ENCODE data around the gene KIF12.
"Not testable (repeated sequence)": the region's sequence is repeated elsewhere in the genome, so short reads cannot be mapped to it uniquely, and the experiment has no call there.

DNA sequence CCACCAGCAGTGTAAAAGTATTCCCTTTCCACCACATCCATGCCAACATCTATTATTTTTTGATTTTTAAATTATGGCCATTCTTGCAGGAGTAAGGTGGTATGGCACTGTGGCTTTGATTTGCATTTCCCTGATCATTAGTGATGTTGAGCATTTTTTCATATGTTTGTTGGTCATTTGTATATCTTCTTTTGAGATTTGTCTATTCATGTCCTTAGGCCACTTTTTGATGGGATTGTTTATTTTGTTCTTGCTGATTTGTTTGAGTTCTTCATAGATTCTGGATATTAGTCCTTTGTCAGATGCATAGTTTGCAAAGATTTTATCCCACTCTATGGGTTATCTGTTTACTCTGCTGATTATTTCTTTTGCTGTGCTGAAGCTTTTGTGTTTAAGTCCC lies 55.4 kb downstream of the KIF12 start:
- TF ChIP-seq, protein P1, sequence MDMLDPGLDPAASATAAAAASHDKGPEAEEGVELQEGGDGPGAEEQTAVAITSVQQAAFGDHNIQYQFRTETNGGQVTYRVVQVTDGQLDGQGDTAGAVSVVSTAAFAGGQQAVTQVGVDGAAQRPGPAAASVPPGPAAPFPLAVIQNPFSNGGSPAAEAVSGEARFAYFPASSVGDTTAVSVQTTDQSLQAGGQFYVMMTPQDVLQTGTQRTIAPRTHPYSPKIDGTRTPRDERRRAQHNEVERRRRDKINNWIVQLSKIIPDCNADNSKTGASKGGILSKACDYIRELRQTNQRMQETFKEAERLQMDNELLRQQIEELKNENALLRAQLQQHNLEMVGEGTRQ (IDR thresholded peaks at IDR 0.05; ENCODE audit: low read length): not testable (repeated sequence)
- not testable (repeated sequence) for TF ChIP-seq POLR2AphosphoS5 (IDR thresholded peaks at IDR 0.05; ENCODE audit: low read depth, low read length); POLR2A (IDR thresholded peaks at IDR 0.05; ENCODE audit: control extremely low read depth in 1 of 2, low read depth in 2 of 2, low read length in 2 of 2); JUN (IDR thresholded peaks at IDR 0.05; ENCODE audit: low read depth, low read length); CHD2 (IDR thresholded peaks at IDR 0.05; ENCODE audit: low read length); EZH2 (IDR thresholded peaks at IDR 0.05; ENCODE audit: low read depth, low read length, severe bottlenecking); CREB1 (IDR thresholded peaks at IDR 0.05); SAP30 (IDR thresholded peaks at IDR 0.05; ENCODE audit: insufficient read depth, insufficient replicate concordance, low read length); RAD21 (IDR thresholded peaks at IDR 0.05 in 1 of 2, conservative IDR thresholded peaks at IDR 0.05 in 1 of 2; ENCODE audit: low read depth in 2 of 2, low read length in 2 of 2); FOSL1 (IDR thresholded peaks at IDR 0.05; ENCODE audit: insufficient read depth, low read depth, low read length); BCL11A (IDR thresholded peaks at IDR 0.05; ENCODE audit: low read depth in 2 of 2, low read length in 2 of 2); BRCA1 (IDR thresholded peaks at IDR 0.05; ENCODE audit: low read depth, low read length)
- TF ChIP-seq, protein P2, sequence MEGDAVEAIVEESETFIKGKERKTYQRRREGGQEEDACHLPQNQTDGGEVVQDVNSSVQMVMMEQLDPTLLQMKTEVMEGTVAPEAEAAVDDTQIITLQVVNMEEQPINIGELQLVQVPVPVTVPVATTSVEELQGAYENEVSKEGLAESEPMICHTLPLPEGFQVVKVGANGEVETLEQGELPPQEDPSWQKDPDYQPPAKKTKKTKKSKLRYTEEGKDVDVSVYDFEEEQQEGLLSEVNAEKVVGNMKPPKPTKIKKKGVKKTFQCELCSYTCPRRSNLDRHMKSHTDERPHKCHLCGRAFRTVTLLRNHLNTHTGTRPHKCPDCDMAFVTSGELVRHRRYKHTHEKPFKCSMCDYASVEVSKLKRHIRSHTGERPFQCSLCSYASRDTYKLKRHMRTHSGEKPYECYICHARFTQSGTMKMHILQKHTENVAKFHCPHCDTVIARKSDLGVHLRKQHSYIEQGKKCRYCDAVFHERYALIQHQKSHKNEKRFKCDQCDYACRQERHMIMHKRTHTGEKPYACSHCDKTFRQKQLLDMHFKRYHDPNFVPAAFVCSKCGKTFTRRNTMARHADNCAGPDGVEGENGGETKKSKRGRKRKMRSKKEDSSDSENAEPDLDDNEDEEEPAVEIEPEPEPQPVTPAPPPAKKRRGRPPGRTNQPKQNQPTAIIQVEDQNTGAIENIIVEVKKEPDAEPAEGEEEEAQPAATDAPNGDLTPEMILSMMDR (IDR thresholded peaks at IDR 0.05; ENCODE audit: control extremely low read depth in 1 of 3, insufficient read depth in 1 of 3, low read depth in 1 of 3, low read length in 3 of 3): not testable (repeated sequence)
- TF ChIP-seq, protein P3, sequence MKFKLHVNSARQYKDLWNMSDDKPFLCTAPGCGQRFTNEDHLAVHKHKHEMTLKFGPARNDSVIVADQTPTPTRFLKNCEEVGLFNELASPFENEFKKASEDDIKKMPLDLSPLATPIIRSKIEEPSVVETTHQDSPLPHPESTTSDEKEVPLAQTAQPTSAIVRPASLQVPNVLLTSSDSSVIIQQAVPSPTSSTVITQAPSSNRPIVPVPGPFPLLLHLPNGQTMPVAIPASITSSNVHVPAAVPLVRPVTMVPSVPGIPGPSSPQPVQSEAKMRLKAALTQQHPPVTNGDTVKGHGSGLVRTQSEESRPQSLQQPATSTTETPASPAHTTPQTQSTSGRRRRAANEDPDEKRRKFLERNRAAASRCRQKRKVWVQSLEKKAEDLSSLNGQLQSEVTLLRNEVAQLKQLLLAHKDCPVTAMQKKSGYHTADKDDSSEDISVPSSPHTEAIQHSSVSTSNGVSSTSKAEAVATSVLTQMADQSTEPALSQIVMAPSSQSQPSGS (IDR thresholded peaks at IDR 0.05; ENCODE audit: low read length): not testable (repeated sequence)

Measured in H1 (cell line).